HG02571 (cell line): ENCODE measurements around the gene FARP1.

ENCODE experiments used
- ATAC-seq: cut with Tn5 transposase; IDR thresholded peaks from one replicate; pipeline ENCODE4 v1.9.1; 2021; ENCODE audit warnings: mild to moderate bottlenecking, moderate library complexity; ENCODE audit not compliant: unreplicated experiment

Gene FARP1

GRCh38 chr13:98325724-98326123, 182.8 kb downstream of the FARP1 start:
- ATAC-seq: no peak

GRCh38 chr13:98326291-98326690, 183.4 kb downstream of the FARP1 start:
- ATAC-seq: no peak

- no peak for ATAC-seq
Observed at GRCh38 chr13:98327371-98328270, 184.7 kb downstream of the FARP1 start.

GRCh38 chr13:98328511-98328910, 185.6 kb downstream of the FARP1 start:
- no peak for ATAC-seq

- ATAC-seq: no peak
Observed at GRCh38 chr13:98332222-98332621, 189.3 kb downstream of the FARP1 start.

- no peak for ATAC-seq
Observed at GRCh38 chr13:98332691-98333090, 189.8 kb downstream of the FARP1 start.

GRCh38 chr13:98333486-98333885, 190.6 kb downstream of the FARP1 start:
- no peak for ATAC-seq

GRCh38 chr13:98334620-98335205, 191.8 kb downstream of the FARP1 start:
- no peak for ATAC-seq

- no peak for ATAC-seq
Observed at GRCh38 chr13:98335721-98336120, 192.8 kb downstream of the FARP1 start.

GRCh38 chr13:98338310-98338709, 195.4 kb downstream of the FARP1 start:
- no peak for ATAC-seq

GRCh38 chr13:98339684-98340425, 197.0 kb downstream of the FARP1 start:
- no peak for ATAC-seq

- ATAC-seq: no peak
Observed at GRCh38 chr13:98342953-98343352, 200.1 kb downstream of the FARP1 start.

GRCh38 chr13:98343461-98343860, 200.6 kb downstream of the FARP1 start:
- no peak for ATAC-seq

- no peak for ATAC-seq
Observed at GRCh38 chr13:98344392-98344791, 201.5 kb downstream of the FARP1 start.

GRCh38 chr13:98345107-98345935, 202.4 kb downstream of the FARP1 start:
- no peak for ATAC-seq

- no peak for ATAC-seq
Observed at GRCh38 chr13:98346904-98347636, 204.2 kb downstream of the FARP1 start.

- ATAC-seq: no peak
Observed at GRCh38 chr13:98347756-98348155, 204.9 kb downstream of the FARP1 start.

GRCh38 chr13:98348466-98349200, 205.7 kb downstream of the FARP1 start:
- ATAC-seq: no peak

GRCh38 chr13:98349731-98350305, 206.9 kb downstream of the FARP1 start:
- no peak for ATAC-seq
